WTC11 (cell line): Measurements from ENCODE around the gene FOXC1. TPM values are rescaled to one million over a fixed set of nuclear protein-coding genes. Genes with fewer than 3 reads are reported as not detected.

Experiments used
- ATAC-seq: fragments of 200-7000 bp; cut with Tn5 transposase; 2 replicates; pipeline ENCODE4 v1.10.0; 2021; ENCODE audit warnings: mild to moderate bottlenecking, moderate library complexity
- CTCF ChIA-PET: fragments of 300-600 bp; sonication (Branson Sonifier 250); formaldehyde crosslinking; loops from one replicate; lab custom pipeline; 2021; ENCODE audit warnings: antibody characterized with exemption; lab: Charles Lee
- POLR2A ChIA-PET: fragments of 350-600 bp; sonication (Branson Sonifier 250); formaldehyde crosslinking; loops from one replicate; lab custom pipeline; 2021; ENCODE audit warnings: antibody characterized with exemption; lab: Charles Lee
- DNase-seq: peaks from one replicate; pipeline ENCODE4 v3.0.0; 2021; ENCODE audit warnings: low spot score
- H3K27ac Mint-ChIP-seq: 2 replicates; pipeline ENCODE4 v1.8.0; 2021; ENCODE audit warnings: mixed read lengths
- H3K27me3 Mint-ChIP-seq: 2 replicates; pipeline ENCODE4 v1.8.0; 2021; ENCODE audit warnings: low read depth, mild to moderate bottlenecking, moderate library complexity, mixed read lengths
- H3K36me3 Mint-ChIP-seq: 2 replicates; pipeline ENCODE4 v1.8.0; 2021; ENCODE audit warnings: mixed read lengths
- H3K4me1 Mint-ChIP-seq: 2 replicates; pipeline ENCODE4 v1.8.0; 2022; ENCODE audit warnings: mixed read lengths
- H3K4me3 Mint-ChIP-seq: 2 replicates; pipeline ENCODE4 v1.8.0; 2021; ENCODE audit warnings: mild to moderate bottlenecking, moderate library complexity, mixed read lengths
- H3K9me3 Mint-ChIP-seq: 2 replicates; pipeline ENCODE4 v1.8.0; 2021; ENCODE audit warnings: mixed read lengths
- CBFB ChIP-seq: sonication (generic); formaldehyde crosslinking; IDR thresholded peaks from 2 replicates; pipeline ENCODE4 v1.8.1; 2022; ENCODE audit warnings: mild to moderate bottlenecking, low read depth, missing genetic modification reagents
- ESRRA ChIP-seq: sonication (generic); formaldehyde crosslinking; IDR thresholded peaks from 2 replicates; pipeline ENCODE4 v1.8.1; 2022; ENCODE audit warnings: mild to moderate bottlenecking, missing genetic modification reagents, borderline replicate concordance
- FOXJ3 ChIP-seq: sonication (generic); formaldehyde crosslinking; IDR thresholded peaks from 2 replicates; pipeline ENCODE4 v1.9.0; 2021; ENCODE audit warnings: missing genetic modification reagents, mild to moderate bottlenecking, borderline replicate concordance
- FOXP1 ChIP-seq: sonication (generic); formaldehyde crosslinking; IDR thresholded peaks from 2 replicates; pipeline ENCODE4 v1.8.0; 2022; ENCODE audit warnings: missing genetic modification reagents, mild to moderate bottlenecking, moderate library complexity, borderline replicate concordance
- HMGA2 ChIP-seq: fragments of 250-450 bp; sonication (Bioruptor Pico); IDR thresholded peaks from 2 replicates; pipeline ENCODE4 v1.4.0; 2021; ENCODE audit warnings: mild to moderate bottlenecking, moderate library complexity
- JUN ChIP-seq: sonication (generic); formaldehyde crosslinking; IDR thresholded peaks from 2 replicates; pipeline ENCODE4 v1.8.0; 2023; ENCODE audit warnings: mild to moderate bottlenecking, missing genetic modification reagents
- MLX ChIP-seq: sonication (generic); formaldehyde crosslinking; IDR thresholded peaks from 2 replicates; pipeline ENCODE4 v1.8.1; 2023; ENCODE audit warnings: mild to moderate bottlenecking, missing genetic modification reagents, moderate library complexity
- SMAD3 ChIP-seq: sonication (generic); formaldehyde crosslinking; IDR thresholded peaks from 2 replicates; pipeline ENCODE4 v1.8.0; 2022; ENCODE audit warnings: missing genetic modification reagents, mild to moderate bottlenecking, borderline replicate concordance
- SP1 ChIP-seq: sonication (generic); formaldehyde crosslinking; conservative IDR thresholded peaks from 2 replicates; pipeline ENCODE4 v1.8.1; 2022; ENCODE audit warnings: missing genetic modification reagents
- ZBTB21 ChIP-seq: sonication (generic); formaldehyde crosslinking; IDR thresholded peaks from 2 replicates; pipeline ENCODE4 v1.8.1; 2023; ENCODE audit warnings: mild to moderate bottlenecking, missing genetic modification reagents, borderline replicate concordance
- ZNF263 ChIP-seq: sonication (generic); formaldehyde crosslinking; IDR thresholded peaks from 2 replicates; pipeline ENCODE4 v1.8.1; 2022; ENCODE audit warnings: low read depth, mild to moderate bottlenecking, moderate library complexity, missing genetic modification reagents
- ZSCAN18 ChIP-seq: fragments of 250-450 bp; sonication (Bioruptor Pico); IDR thresholded peaks from 2 replicates; pipeline ENCODE4 v2.1.2; 2022; ENCODE audit warnings: mild to moderate bottlenecking, moderate library complexity
- total RNA-seq: library from RNA; stranded (reverse); gene quantifications from 3 replicates; pipeline ENCODE4 v1.2.3, GENCODE V29; 2021
- TF ChIP-seq, protein P1 (sequence below): sonication (generic); formaldehyde crosslinking; IDR thresholded peaks from 2 replicates; pipeline ENCODE4 v1.8.1; 2022; ENCODE audit warnings: mild to moderate bottlenecking, moderate library complexity, missing genetic modification reagents
- TF ChIP-seq, protein P2 (sequence below): sonication (generic); formaldehyde crosslinking; conservative IDR thresholded peaks from 2 replicates; pipeline ENCODE4 v1.8.1; 2023; ENCODE audit warnings: mild to moderate bottlenecking, low read depth, missing genetic modification reagents, moderate library complexity
- TF ChIP-seq, protein P3 (sequence below): sonication (generic); formaldehyde crosslinking; IDR thresholded peaks from 2 replicates; pipeline ENCODE4 v1.8.1; 2022; ENCODE audit warnings: mild to moderate bottlenecking, missing genetic modification reagents, moderate library complexity, borderline replicate concordance
- TF ChIP-seq, protein P4 (sequence below): fragments of 250-450 bp; sonication (Bioruptor Pico); IDR thresholded peaks from 2 replicates; pipeline ENCODE4 v1.8.0; 2021; ENCODE audit warnings: mild to moderate bottlenecking

Gene FOXC1
- total RNA-seq, 1 experiment from 2014 or later, result 10.7 TPM

DNA sequence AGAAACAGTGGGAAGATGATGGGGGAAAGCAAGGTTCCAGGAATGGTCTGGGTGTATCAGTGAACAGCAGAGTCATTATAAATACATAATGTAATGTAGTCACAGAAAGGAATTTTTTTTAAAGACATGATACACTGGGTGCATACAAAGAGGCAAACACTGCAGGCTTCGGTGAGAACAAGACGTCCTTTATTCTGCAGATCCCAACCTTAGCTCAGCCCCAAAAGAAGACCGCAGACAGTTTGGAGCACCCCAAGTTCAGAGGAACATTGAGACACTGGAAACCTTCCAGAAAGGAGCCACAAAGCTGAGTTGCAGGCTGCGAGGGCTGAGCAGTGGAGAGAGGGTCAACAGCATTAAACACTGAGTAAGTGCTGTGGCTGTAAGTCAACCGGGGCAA lies 30.6 kb upstream of the FOXC1 start (continued):
- TF ChIP-seq, protein P1, sequence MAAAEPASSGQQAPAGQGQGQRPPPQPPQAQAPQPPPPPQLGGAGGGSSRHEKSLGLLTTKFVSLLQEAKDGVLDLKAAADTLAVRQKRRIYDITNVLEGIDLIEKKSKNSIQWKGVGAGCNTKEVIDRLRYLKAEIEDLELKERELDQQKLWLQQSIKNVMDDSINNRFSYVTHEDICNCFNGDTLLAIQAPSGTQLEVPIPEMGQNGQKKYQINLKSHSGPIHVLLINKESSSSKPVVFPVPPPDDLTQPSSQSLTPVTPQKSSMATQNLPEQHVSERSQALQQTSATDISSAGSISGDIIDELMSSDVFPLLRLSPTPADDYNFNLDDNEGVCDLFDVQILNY (CRISPR knock-in tag), result no peak

DNA sequence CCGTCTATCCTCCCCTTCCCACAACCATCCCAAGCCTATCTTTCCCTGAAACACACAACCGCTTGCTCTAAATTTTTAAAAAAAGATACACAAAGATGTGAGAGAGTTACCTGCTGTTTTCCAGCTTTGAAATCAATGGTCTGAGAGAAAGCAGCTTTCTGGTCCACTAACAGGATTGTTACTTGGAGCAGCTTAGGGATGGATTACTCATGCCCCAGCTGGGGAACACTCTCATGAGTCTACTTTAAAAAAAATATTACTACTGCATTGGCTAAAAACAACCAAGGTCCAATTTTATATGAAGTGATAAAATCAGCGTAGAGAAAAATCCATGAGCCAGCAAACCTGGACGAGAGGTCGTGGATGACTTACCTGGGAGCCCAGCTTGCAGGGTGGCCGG lies 29.6 kb upstream of the FOXC1 start:
- no peak for ATAC-seq
- H3K27me3 Mint-ChIP-seq, result no peaks in the 10 kb centered on the region; the same call in 1 of the 2 replicates
- no peak for TF ChIP-seq HMGA2 (CRISPR knock-in tag)
- TF ChIP-seq, protein P2, sequence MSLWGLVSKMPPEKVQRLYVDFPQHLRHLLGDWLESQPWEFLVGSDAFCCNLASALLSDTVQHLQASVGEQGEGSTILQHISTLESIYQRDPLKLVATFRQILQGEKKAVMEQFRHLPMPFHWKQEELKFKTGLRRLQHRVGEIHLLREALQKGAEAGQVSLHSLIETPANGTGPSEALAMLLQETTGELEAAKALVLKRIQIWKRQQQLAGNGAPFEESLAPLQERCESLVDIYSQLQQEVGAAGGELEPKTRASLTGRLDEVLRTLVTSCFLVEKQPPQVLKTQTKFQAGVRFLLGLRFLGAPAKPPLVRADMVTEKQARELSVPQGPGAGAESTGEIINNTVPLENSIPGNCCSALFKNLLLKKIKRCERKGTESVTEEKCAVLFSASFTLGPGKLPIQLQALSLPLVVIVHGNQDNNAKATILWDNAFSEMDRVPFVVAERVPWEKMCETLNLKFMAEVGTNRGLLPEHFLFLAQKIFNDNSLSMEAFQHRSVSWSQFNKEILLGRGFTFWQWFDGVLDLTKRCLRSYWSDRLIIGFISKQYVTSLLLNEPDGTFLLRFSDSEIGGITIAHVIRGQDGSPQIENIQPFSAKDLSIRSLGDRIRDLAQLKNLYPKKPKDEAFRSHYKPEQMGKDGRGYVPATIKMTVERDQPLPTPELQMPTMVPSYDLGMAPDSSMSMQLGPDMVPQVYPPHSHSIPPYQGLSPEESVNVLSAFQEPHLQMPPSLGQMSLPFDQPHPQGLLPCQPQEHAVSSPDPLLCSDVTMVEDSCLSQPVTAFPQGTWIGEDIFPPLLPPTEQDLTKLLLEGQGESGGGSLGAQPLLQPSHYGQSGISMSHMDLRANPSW (CRISPR knock-in tag), result no peak
- TF ChIP-seq SP1 (CRISPR knock-in tag), result no peak
- TF ChIP-seq MLX (CRISPR knock-in tag), result no peak
- no peak for TF ChIP-seq SMAD3
- TF ChIP-seq ZNF263, result no peak
- no peak for TF ChIP-seq CBFB (CRISPR knock-in tag)
- TF ChIP-seq, protein P3, sequence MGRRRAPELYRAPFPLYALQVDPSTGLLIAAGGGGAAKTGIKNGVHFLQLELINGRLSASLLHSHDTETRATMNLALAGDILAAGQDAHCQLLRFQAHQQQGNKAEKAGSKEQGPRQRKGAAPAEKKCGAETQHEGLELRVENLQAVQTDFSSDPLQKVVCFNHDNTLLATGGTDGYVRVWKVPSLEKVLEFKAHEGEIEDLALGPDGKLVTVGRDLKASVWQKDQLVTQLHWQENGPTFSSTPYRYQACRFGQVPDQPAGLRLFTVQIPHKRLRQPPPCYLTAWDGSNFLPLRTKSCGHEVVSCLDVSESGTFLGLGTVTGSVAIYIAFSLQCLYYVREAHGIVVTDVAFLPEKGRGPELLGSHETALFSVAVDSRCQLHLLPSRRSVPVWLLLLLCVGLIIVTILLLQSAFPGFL (CRISPR knock-in tag), result no peak
- TF ChIP-seq ESRRA (CRISPR knock-in tag), result no peak
- TF ChIP-seq ZBTB21 (CRISPR knock-in tag), result no peak
- TF ChIP-seq, protein P4, sequence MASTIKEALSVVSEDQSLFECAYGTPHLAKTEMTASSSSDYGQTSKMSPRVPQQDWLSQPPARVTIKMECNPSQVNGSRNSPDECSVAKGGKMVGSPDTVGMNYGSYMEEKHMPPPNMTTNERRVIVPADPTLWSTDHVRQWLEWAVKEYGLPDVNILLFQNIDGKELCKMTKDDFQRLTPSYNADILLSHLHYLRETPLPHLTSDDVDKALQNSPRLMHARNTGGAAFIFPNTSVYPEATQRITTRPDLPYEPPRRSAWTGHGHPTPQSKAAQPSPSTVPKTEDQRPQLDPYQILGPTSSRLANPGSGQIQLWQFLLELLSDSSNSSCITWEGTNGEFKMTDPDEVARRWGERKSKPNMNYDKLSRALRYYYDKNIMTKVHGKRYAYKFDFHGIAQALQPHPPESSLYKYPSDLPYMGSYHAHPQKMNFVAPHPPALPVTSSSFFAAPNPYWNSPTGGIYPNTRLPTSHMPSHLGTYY, result no peak
- TF ChIP-seq ZSCAN18 (CRISPR knock-in tag), result no peak
- no peak for TF ChIP-seq FOXJ3
- no peak for TF ChIP-seq JUN (CRISPR knock-in tag)
- TF ChIP-seq FOXP1 (CRISPR knock-in tag), result no peak
- ChIA-PET POLR2A (interaction anchor here (0.5 to 0.6 kb wide), 2 partner anchors 12 to 98 kb away, joined by 3 read pairs; no protein-coding TSS in a partner anchor), CTCF (interaction anchor here (1.2 to 1.9 kb wide), 3 partner anchors 16 to 56 kb away, joined by 3 to 7 read pairs (median 4); no protein-coding TSS in a partner anchor)
- no peak overlapping the region for H3K27ac Mint-ChIP-seq
- no peak overlapping the region for H3K4me3 Mint-ChIP-seq
- no peaks in the 10 kb centered on the region for H3K36me3 Mint-ChIP-seq
- DNase-seq, result no peak
- peaks cover 14% of the 10 kb centered on the region for H3K4me1 Mint-ChIP-seq
- H3K9me3 Mint-ChIP-seq, result 0 out of 2 replicates have a peak, but pooled peaks cover 4% of the 10 kb centered on the region
